Middle frontal gyrus (tissue), 1 donor: ENCODE data around the gene GGTLC1.
"Not testable (repeated sequence)": the region's sequence is repeated elsewhere in the genome, so short reads cannot be mapped to it uniquely, and the experiment has no call there.

Source experiments
- DNase-seq: peaks from one replicate; pipeline ENCODE4 v3.0.0-alpha.2; 2015; ENCODE audit warnings: low spot score; ENCODE audit errors: extremely low spot score

Gene GGTLC1

DNA sequence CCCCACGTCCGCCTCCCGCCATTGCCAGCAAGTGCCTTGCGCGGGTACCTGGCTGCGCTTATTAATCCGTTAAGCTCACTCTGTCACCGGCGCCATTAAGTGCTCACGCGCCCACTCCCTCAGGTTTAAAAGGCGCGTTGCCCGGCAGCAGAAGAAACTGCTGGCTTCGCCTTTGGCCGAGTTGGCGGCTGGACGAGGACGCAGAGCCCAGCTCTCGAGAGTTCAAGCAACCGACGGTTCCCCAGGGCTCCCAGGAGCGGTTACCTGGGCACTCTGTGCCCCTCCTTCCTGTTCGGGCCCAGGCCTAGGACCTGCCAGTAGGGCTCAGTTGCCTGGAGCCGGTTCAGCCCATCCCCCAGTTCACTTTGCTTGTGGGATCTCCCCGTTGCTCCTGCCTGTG lies at the start of gene GGTLC1:
Gene GGTLC1, minus strand, starts transcription at position 219 of the 400 bp plus-strand sequence. CDS start 2,168 bp downstream, outside the sequence.
- DNase-seq = no peak

DNA sequence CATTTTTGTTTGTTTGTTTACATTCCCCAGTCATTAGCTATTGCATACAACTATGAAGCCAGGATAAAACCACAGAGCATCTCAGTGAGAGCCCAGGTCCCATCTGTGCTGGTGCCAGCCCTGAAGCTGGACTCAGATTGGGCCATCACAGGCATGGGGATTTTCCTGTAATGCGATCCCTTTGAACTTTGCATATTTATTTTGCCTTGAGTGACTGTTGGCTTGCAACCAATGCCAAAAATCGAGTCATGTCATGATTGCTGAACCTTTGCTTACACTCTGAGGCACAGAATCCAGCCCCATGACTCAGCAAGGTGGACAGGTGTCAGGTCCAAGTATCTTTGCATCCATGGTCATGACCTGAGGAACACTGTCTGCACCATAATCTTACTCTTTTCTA lies 46.2 kb upstream of the GGTLC1 start:
- no peak for DNase-seq

DNA sequence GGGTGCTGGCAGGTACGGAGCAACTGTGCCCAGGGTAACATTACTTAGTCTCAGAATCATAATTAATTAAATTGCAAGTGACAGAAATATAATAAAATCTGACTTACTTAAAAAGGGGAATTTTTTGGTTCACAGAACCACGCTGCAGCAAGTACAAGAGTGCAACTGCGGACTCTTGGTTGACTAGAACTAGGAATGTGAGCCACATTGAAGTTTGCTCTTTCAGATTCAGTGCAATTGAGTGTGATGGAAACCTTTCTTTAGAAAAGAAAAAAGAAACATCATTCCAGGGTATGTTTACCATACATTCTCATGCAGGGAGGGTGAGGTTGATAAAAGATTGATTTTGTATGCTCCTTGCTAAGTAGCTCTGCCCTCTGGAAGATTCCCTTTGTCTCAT lies 45.0 kb upstream of the GGTLC1 start:
- no peak for DNase-seq

DNA sequence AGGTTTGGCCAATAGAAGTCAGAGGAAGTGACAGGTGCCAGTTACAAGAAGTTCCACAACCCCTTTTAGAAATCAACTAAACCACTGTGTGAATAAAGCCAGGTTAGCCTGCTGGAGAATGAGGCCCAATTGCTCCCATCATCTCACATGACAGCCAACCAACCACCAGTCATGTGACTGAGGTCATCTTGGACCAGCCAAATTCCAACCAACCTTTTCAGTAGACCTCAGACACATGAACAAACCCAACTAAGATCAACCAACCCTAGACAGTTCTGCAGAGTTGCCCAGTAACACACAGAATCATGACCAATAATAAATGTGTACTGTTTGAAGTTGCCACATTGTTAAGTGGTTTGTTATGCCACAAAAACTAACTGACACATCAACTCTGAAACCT lies 44.6 kb upstream of the GGTLC1 start:
- DNase-seq = no peak

DNA sequence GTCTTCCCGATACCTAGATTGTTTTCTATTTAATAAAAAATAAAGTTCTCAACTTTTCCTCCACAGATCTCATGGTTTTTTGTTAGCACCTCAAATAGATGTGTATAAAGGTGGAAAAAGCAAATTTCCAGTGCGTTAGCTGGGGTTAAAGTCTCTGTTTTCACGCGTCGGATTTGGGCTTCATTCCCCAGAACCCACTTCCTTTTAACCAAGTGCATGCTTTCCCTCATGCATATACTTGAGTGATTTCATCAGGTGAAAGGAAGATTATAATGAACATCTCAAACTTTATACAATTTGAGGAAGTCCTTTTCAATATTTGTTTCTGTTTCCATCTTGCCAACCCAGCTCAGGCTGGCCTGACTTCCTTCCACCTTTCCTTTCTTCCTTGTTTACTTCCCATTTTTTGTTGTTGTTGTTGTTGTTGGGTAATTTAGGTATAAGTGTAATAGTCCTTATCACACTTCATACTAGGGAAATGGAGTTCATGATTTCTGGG lies 43.9 kb upstream of the GGTLC1 start:
- DNase-seq = no peak

DNA sequence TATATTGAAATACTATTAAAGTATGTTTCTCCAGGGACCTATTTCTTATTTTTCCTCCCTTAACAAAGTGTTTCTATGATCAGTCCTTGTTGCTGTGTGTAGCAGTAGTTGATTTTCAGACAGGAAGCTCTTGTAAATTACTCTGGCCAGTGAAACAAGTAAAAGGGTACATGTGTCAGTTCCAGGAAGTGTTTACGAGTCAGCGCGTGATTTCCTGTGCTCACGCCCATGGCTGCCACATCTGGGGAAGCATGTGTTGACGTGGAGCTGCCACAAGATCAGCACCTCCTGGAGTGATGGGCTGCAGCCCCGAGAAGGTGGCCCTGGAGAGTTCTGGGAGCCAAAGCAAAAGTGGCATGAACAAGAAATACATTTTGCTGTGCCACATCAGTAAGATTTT lies 38.6 kb upstream of the GGTLC1 start:
- DNase-seq = no peak

DNA sequence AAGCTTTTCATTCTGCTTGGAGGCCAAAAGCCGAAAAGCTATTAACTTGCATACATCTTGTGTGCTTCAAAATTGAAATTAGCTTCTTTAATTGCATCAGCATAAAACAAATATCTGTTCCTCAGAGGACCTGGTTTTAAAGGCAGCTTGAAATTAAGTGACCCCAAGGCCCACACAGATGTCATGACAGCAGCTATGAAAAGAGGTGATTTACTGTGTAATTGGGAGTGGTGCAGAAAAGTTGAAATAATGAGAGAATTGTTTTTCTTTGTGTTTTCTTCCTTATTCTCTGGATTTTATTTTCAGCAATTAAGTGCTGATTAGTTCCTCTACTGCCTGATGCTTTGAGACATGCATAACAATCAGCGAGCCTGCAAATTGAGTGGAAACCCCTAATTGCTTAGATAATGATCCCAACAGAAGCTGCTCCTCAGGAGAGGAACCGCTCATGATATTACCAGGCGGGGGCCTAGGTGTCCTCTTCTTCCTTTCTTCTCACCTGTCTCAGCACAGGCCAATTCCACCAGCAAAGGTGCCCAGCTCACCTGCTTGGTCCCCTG lies 34.1 kb upstream of the GGTLC1 start:
- no peak for DNase-seq

DNA sequence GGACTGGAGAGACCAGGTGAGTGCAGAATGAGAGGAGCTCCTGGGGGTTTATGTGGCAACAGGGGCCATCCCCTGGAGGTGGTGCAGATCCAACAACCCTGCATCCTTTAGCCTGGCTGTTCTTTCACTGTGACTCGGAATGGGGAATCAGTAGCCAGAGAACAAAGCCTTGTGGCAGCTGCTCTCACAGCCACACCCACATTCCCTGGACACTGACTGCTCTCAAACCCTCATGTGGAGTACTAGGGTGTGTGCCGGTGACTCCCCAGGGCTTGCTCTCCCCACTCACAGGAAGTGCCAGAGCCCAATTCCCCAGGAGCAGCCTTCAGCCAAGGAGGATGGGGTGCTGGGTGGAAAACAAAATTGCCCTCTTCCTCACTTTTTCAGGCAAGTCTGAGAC lies 30.2 kb upstream of the GGTLC1 start:
- DNase-seq = no peak

DNA sequence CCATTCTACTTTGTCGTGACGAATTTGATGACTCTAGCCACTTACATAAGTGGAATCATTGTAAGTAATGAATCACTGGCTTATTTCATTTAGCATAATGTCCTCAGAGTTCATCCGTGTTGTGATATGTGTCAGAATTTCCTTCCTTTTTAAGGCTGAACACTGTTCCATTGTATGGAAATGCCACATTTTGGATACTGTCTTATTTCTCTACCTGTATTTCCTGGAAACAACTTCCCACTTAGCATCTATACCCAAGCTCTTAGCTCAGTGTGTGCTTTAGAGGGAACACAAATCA lies 28.8 kb upstream of the GGTLC1 start:
- no peak for DNase-seq

DNA sequence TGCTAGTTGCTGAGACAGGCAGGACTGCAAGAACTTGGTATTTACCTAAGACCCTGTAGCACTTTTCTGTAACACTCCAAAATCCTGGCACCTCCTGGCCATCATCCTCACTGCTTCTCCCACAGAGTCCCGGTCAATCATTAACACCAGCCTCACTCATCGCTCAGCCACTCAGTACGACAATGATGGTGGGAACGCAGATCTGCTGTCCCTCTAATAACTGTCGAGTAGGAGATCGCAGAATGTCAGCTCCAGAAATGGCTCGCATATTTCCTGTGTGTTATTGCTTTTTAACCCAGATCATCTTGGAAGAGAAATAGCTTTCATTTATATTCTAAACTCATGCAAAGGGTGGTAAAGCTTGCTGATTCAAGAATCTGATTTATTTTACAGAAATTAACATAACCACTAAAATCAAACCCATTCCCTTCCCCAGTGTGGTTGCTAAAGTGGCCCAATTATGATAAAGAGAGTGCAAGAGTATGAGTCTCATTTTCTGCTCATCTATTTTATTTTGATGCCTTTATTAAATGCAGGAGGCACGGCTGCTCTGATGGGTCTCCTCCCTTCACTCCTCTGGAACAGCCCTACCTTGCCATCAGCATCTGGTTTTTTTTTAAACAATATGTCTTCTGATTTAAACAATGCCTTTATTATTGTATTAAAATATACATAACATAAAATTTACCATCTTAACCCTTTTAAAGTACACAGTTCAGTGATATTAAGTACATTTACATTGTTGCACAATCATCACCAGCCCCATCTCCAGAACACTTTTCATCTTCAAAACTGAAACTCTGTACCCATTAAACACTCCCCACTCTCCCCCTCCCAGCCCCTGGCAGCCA lies 28.3 kb upstream of the GGTLC1 start:
- DNase-seq = no peak

DNA sequence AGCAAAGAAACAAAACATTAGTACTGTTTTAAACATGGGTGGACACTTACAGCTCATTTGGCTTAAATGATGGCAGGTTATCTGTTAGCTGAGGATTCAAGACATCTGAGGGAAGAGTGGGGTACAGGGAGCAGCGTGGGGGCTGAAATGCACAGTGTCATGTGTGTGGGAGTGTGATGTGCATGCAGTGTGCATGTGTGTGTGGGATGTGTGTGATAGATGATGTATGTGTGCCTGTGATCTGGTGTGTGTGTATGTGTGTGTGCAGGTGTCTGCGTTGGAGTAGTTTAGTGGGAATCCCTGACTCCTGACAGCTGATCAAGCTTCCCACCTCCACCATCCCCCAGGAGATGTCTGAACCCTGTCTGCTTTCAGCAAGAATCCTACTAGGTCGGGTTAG lies 25.4 kb upstream of the GGTLC1 start:
- no peak for DNase-seq

DNA sequence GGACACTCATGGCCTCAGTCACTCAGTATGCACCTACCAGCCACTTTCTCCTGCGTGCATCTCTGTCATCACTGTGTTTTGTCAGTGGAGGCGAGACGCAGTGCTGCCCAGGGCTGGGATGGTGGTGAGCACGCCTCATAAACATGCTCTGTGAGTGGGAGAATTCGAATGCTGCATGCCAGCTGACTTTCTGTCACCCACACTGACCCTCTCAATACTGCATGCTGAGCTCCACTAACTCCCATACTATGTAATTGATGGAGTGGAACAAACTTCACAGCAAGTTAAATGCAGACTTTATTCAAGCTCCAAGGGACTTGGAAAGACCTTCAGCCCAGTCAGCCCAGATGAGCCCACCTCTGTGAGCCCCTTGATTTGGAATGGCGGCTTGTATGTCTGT lies 22.7 kb upstream of the GGTLC1 start:
- DNase-seq = no peak

DNA sequence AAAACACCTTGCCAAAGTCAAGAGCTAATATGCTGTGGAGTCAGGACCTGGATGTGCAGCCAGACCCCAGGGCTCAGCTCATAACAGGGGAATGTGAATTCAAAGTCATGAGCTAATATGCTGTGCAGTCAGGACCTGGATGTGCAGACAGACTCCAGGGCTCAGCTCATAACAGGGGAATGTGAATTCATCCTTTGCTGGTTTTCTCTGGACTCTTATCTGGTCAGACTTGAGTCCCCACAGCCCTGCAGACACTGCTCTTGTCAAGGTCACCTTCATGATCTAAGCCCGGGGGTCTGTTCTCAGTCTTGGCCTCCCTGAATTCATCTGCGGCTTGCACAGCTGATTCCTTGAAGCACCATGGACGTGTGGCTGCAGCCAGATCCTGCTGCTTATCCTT lies 19.2 kb upstream of the GGTLC1 start:
- DNase-seq = no peak

DNA sequence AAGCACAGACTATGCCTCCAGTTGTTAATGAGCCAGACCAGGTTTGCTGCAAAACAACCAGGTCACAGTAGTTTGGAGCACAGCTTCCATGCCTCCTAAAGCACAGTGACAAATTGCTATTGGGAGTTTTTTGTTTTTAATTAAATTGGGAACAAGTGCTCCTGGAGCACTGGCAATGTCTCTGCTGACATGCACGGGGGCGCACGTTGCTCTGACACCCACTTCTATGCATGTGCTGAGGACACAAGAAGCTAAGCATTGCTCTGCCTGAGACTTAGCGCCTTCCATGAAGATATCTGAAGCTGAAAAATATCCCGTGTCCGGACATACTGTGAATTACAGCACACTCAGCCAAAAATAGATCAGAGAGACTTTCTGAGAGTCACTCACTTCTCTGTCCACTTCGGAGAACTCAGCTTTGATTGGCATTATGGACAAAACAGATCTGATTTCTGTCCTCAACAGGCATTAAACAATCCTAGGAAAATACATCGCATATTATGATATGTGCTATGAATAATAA lies 18.6 kb upstream of the GGTLC1 start:
- DNase-seq = no peak

DNA sequence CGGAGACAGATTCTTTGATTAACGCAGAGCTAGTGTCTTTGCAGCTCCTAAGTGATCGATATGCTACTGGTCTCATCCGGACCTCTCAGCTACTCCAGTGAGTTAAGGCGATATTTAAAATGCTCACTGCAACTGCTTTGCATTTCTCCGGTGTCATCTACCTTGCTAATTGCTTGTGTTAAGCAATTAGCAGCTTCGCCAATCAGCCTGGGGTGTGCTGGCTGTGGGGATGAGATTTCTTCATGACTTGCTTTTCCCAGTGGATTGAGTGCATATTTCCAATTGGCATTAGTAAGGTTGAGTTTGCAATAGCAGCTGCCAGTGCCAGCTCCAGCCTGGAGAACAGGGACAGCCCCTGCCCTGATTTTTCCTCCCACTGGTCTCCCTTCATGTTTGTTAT lies 18.0 kb upstream of the GGTLC1 start:
- no peak for DNase-seq

DNA sequence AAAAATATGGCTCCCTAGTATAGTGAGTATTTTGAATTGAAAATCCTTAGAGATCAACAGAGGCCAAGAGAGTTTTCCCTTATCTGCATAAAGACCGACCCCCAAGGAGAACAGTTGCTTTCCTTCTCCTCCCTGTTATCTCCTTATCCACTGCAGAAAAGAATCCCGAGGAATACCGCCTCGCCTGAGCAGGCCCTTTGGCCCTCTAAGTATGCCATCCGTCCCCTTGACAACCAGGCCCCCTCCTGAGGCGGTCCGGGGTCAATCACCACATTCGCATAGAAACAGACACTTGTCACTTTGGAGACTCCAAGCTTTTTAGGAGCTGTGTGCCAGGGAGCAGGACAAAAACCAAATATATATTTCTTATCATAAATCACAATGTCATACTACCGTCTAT lies 15.9 kb upstream of the GGTLC1 start:
- no peak for DNase-seq

DNA sequence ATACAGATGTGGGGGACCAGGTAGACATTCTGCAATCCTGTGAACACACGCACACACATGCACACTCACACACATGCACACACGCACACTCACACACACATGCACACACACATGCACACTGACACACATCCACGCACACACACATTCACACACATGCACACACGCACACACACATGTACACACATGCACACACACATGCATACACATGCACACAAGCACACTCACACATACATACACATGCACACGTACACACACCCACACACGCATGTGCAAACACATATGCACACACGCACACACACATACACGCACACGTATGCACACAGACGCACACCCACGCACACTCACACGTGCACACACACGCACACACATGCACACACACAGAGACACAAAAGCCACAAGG lies 14.3 kb upstream of the GGTLC1 start:
- DNase-seq = no peak

DNA sequence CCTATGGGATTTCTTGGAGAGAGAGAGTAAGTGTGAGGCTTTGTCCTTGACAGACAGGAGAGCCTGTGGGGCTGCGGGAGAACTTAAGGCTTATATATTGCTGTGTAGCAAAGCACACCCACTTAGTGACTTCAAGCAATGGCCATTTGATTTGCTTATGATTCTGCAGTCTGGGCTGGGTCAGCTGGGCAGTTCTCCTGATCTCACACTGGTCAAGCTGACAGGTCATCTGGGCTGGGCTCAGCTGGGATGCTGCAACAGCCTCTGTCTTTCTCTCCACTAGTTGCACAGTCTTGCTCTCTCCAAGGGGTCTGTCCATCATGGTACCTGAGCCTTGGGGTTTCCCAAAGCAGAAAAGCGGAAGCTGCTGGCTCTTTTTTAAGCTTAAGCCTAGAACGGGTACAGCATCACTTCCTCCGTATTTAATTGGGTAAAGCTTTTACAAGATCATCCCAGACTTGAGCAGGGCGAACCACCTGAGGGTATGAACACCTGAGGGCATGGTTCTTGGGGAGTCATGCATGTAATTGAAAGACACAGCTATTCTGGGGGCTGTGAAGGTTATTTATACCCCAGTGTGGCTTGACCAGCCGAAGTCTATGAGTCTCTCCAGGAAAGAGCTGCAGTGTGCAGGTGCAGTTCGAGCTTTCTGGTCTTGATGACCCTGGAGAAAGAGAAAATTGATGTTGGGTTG lies 13.3 kb upstream of the GGTLC1 start:
- DNase-seq = no peak

DNA sequence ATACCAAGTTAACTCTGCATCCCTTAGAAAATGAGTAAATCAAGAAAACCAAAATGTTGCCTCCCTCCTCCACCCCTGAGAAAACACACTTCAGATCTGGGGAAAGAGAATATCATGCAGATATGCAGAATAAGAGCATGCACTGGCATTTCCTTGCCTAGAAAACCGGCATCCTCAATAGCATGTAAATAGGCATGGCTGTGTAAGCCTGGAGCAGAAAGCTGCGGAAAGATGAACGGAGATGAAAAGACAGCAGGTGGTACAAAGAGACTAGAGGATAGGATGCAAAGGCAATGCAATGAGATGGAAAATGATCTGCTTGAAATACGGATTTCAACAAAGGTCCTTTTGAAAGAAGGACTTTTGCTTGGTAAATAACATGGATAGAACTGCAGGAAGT lies 10.3 kb upstream of the GGTLC1 start:
- DNase-seq = no peak

DNA sequence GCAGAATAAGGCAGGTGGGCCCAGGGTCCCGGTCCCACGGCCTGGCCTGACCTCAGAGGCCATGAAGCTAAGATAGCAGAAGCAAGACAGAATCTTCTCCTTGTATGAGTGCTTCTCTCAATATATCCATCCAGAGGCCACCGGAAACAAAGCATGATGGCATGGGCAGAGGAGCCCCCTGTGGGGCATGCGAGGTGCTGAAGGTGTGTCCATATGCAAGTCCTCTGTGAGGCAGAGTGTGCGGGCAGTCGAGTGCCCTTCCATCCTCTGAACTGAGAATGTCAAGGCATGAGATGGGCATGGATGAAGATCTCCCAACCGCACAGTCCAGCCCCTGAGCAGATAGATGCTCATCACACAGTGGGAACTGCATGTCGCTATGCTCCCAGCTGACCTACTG lies 9.8 kb upstream of the GGTLC1 start:
- DNase-seq = no peak

DNA sequence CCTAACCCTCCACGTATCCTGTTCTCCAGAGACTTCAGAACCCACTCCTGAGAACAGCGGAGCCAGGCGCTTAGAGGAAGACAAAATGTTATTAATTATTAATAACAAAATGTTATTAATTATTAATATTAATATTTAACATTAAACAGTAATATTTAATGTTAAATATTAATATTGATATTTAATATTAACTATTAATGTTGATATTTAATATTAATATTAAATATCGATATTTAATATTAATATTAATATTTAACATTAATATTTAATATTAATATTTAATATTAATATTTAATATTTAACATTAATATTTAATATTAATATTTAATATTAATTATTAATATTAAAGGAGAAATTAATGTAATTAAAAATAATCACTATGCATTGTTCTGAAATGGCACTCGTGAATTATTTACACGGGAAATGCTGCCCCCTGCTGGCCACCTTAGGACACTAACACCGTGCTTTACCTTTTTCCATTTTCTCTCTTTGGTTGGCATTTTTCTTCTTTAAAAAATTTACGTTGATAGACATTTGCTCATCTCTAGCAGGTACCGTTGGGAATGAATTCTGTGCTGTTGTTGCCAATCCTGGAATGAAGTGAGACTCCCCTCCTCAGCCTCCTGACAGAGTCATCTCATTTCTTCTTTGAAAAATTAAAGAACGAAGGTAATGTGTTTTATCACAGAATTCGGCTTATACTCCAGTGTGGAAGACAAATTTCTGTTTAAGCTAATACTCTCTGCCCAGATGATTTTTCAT lies 7.5 kb upstream of the GGTLC1 start:
- DNase-seq = peak; percentile 37

DNA sequence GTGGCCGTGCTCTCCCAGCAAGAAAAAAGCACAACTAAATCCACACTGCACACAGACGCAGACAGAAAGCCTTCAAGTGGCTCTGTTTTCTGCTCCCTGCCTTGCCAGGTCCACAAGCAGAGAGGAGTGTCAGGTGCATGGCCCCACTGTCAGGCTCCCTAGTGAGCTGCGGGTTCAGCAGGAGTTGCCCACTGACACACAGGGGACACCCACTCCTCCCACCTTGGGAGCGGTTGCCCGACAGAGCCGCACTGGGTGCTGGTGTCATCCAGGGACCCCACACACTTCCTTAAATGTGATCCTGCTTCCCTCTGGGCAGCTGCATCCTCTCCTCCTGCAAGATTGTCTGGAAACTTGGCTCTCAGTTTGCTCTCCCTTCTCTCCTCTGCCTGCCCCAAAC lies 6.7 kb upstream of the GGTLC1 start:
- not testable (repeated sequence) for DNase-seq
